WERI-Rb-1 (cell line): ENCODE results near the gene ACKR1.

Source experiments
- DNase-seq: peaks from one replicate; pipeline ENCODE4 v3.0.0-alpha.2; 2020
- H3K27ac ChIP-seq: fragments of 250-450 bp; sonication (Bioruptor Pico); 2 replicates; pipeline ENCODE4 v1.5.1; 2020; ENCODE audit warnings: mild to moderate bottlenecking, moderate library complexity
- H3K27me3 ChIP-seq: fragments of 250-450 bp; sonication (Bioruptor Pico); 2 replicates; pipeline ENCODE4 v1.5.1; 2021; ENCODE audit warnings: mild to moderate bottlenecking, low read depth, moderate library complexity; ENCODE audit not compliant: insufficient read depth, severe bottlenecking
- H3K36me3 ChIP-seq: fragments of 250-450 bp; sonication (Bioruptor Pico); 2 replicates; pipeline ENCODE4 v1.5.1; 2020; ENCODE audit warnings: mild to moderate bottlenecking, moderate library complexity
- H3K4me3 ChIP-seq: 2 replicates; pipeline ENCODE4 v1.5.1; 2011; ENCODE audit warnings: low read depth, mild to moderate bottlenecking, control low read depth, low read length
- H3K9me3 ChIP-seq: fragments of 250-450 bp; sonication (Bioruptor Pico); 2 replicates; pipeline ENCODE4 v1.5.1; 2021; ENCODE audit warnings: mild to moderate bottlenecking, moderate library complexity; ENCODE audit not compliant: severe bottlenecking
- CTCF ChIP-seq: IDR thresholded peaks from 2 replicates; pipeline ENCODE4 v1.5.1; 2011; ENCODE audit warnings: low read depth, mild to moderate bottlenecking, control low read depth, inconsistent platforms, low read length

The ACKR1 gene

GRCh38 chr1:159188375-159188788 is 16.3 kb upstream of the ACKR1 start:
- no peak overlapping the region for H3K27ac ChIP-seq
- TF ChIP-seq CTCF = no peak
- DNase-seq = peak; percentile 44
- H3K36me3 ChIP-seq = no peaks in the 10 kb centered on the region
- no peaks in the 10 kb centered on the region for H3K9me3 ChIP-seq
- peaks cover 100% of the 10 kb centered on the region for H3K27me3 ChIP-seq
- no peak overlapping the region for H3K4me3 ChIP-seq

GRCh38 chr1:159190441-159190840 is 14.2 kb upstream of the ACKR1 start:
- H3K9me3 ChIP-seq = no peaks in the 10 kb centered on the region
- TF ChIP-seq CTCF = no peak
- H3K27me3 ChIP-seq = peaks cover 100% of the 10 kb centered on the region
- no peaks in the 10 kb centered on the region for H3K36me3 ChIP-seq
- no peak for DNase-seq
- H3K27ac ChIP-seq = no peak overlapping the region
- no peak overlapping the region for H3K4me3 ChIP-seq

GRCh38 chr1:159196543-159196942 is 8.1 kb upstream of the ACKR1 start:
- no peaks in the 10 kb centered on the region for H3K9me3 ChIP-seq
- H3K36me3 ChIP-seq = no peaks in the 10 kb centered on the region
- H3K4me3 ChIP-seq = no peak overlapping the region
- DNase-seq = no peak
- peak; percentile 34; the same call in 1 of the 2 replicates for TF ChIP-seq CTCF
- no peak overlapping the region for H3K27ac ChIP-seq
- peaks cover 97% of the 10 kb centered on the region for H3K27me3 ChIP-seq

GRCh38 chr1:159197561-159198557 is 6.8 kb upstream of the ACKR1 start:
- Histone ChIP-seq H3K4me3 (no peak overlapping the region), H3K9me3 (no peaks in the 10 kb centered on the region), H3K36me3 (no peaks in the 10 kb centered on the region), H3K27me3 (peaks cover 95% of the 10 kb centered on the region), H3K27ac (no peak overlapping the region)
- DNase-seq = peak; percentile 79
- peak; percentile 95 for TF ChIP-seq CTCF

- TF ChIP-seq CTCF = no peak
- no peak for DNase-seq
- no peaks in the 10 kb centered on the region for H3K36me3 ChIP-seq
- no peak overlapping the region for H3K4me3 ChIP-seq
- no peaks in the 10 kb centered on the region for H3K9me3 ChIP-seq
- peaks cover 94% of the 10 kb centered on the region for H3K27me3 ChIP-seq
- no peak overlapping the region for H3K27ac ChIP-seq
Observed at GRCh38 chr1:159199901-159200300, 4.8 kb upstream of the ACKR1 start.

- no peak overlapping the region for H3K27ac ChIP-seq
- H3K4me3 ChIP-seq = no peak overlapping the region
- H3K27me3 ChIP-seq = peaks cover 94% of the 10 kb centered on the region
- no peak for DNase-seq
- TF ChIP-seq CTCF = no peak
- H3K36me3 ChIP-seq = no peaks in the 10 kb centered on the region
- no peaks in the 10 kb centered on the region for H3K9me3 ChIP-seq
Observed at GRCh38 chr1:159200769-159201168, 3.9 kb upstream of the ACKR1 start.
